LoVo (cell line): ENCODE data around the gene ZFY.
A peak's percentile ranks its signal among the peaks of the same experiment; 100 is the strongest.

Source experiments
- DNase-seq: peaks from one replicate; pipeline ENCODE4 v3.0.0-alpha.2; 2016; ENCODE audit warnings: low spot score

The ZFY gene

GRCh38 chrY:2934861-2935715, at the start of gene ZFY:
ZFY (plus strand) TSS chrY:2935381; CDS start chrY:2953937, 18,556 bp downstream.
- peak; percentile 22 for DNase-seq

- no peak for DNase-seq
Observed at GRCh38 chrY:2885880-2886279, 49.3 kb upstream of the ZFY start.

GRCh38 chrY:2887386-2887785, 47.8 kb upstream of the ZFY start:
- DNase-seq = no peak

GRCh38 chrY:2887955-2888354, 47.2 kb upstream of the ZFY start:
- no peak for DNase-seq

- no peak for DNase-seq
Observed at GRCh38 chrY:2893471-2893870, 41.7 kb upstream of the ZFY start.

- DNase-seq = no peak
Observed at GRCh38 chrY:2896050-2896449, 39.1 kb upstream of the ZFY start.

GRCh38 chrY:2907356-2907755, 27.8 kb upstream of the ZFY start:
- no peak for DNase-seq

- peak; percentile 20 for DNase-seq
Observed at GRCh38 chrY:2913066-2913815, 21.9 kb upstream of the ZFY start.

GRCh38 chrY:2934078-2934477, 1.1 kb upstream of the ZFY start:
- DNase-seq = no peak

GRCh38 chrY:2935716-2936435, 695 bp downstream of the ZFY start:
- peak; percentile 90 for DNase-seq

- DNase-seq = no peak
Observed at GRCh38 chrY:2936436-2936750, 1.2 kb downstream of the ZFY start.

- DNase-seq = no peak
Observed at GRCh38 chrY:2937149-2937548, 2.0 kb downstream of the ZFY start.

- DNase-seq = no peak
Observed at GRCh38 chrY:2949590-2950252, 14.5 kb downstream of the ZFY start.

- DNase-seq = no peak
Observed at GRCh38 chrY:2950655-2951054, 15.5 kb downstream of the ZFY start.

- no peak for DNase-seq
Observed at GRCh38 chrY:2952912-2953311, 17.7 kb downstream of the ZFY start.

GRCh38 chrY:2954735-2955134, 19.6 kb downstream of the ZFY start:
- no peak for DNase-seq

GRCh38 chrY:2955561-2955960, 20.4 kb downstream of the ZFY start:
- DNase-seq = no peak

- no peak for DNase-seq
Observed at GRCh38 chrY:2962061-2962460, 26.9 kb downstream of the ZFY start.

- no peak for DNase-seq
Observed at GRCh38 chrY:2964814-2965213, 29.6 kb downstream of the ZFY start.

- DNase-seq = no peak
Observed at GRCh38 chrY:2965629-2966028, 30.4 kb downstream of the ZFY start.

GRCh38 chrY:2969561-2969960, 34.4 kb downstream of the ZFY start:
- no peak for DNase-seq

GRCh38 chrY:2972708-2973107, 37.5 kb downstream of the ZFY start:
- DNase-seq = no peak
